ENCODE measurements around the gene DPM1.

GRCh38 chr20:50992733-50993457 is 34.6 kb upstream of the DPM1 start:
- peak; percentile 81 for TF ChIP-seq CTCF (IDR thresholded peaks at IDR 0.05; ENCODE audit: low read depth, low read length)
- TF ChIP-seq MAX (IDR thresholded peaks at IDR 0.05; ENCODE audit: low read depth, low read length) = no peak
- TF ChIP-seq POLR2A (IDR thresholded peaks at IDR 0.05; ENCODE audit: extremely low read depth, insufficient read length) = no peak
